PC-3 (cell line): ENCODE results near the gene AVL9.

Experiments
- CTCF ChIP-seq: fragments of 300-600 bp; sonication (generic); conservative IDR thresholded peaks from 2 replicates; pipeline ENCODE4 v1.5.1; 2017; ENCODE audit warnings: antibody characterized with exemption, low read depth, mild to moderate bottlenecking, low read length
- EZH2 ChIP-seq: fragments of 300-600 bp; sonication (generic); IDR thresholded peaks from one replicate; pipeline ENCODE4 v1.6.1; 2017; ENCODE audit warnings: antibody characterized with exemption, mild to moderate bottlenecking, low read length; ENCODE audit not compliant: unreplicated experiment

- TF ChIP-seq CTCF: no peak
- TF ChIP-seq EZH2: no peak
Measured at GRCh38 chr7:32539919-32540531, 44.7 kb downstream of the AVL9 start.
